GM08714 (cell line): ENCODE data around the gene RUSC1.
"Not testable (repeated sequence)": the region's sequence is repeated elsewhere in the genome, so short reads cannot be mapped to it uniquely, and the experiment has no call there.

Source experiments
- H3K4me3 ChIP-seq: fragments of 200-500 bp; sonication (Bioruptor generic); 2 replicates; pipeline ENCODE4 v1.5.1; 2014; ENCODE audit warnings: mild to moderate bottlenecking, low read length, inconsistent platforms
- ZNF274 ChIP-seq: IDR thresholded peaks from 2 replicates; pipeline ENCODE4 v1.6.1; 2012; ENCODE audit warnings: mild to moderate bottlenecking, low read depth, low read length

Gene RUSC1

GRCh38 chr1:155286544-155286943 lies 34.1 kb upstream of the RUSC1 start:
- TF ChIP-seq ZNF274, result no peak
- no peak overlapping the region for H3K4me3 ChIP-seq

- no peak overlapping the region for H3K4me3 ChIP-seq
- TF ChIP-seq ZNF274, result no peak
Measured at GRCh38 chr1:155287987-155288543, 32.6 kb upstream of the RUSC1 start.

- not testable (repeated sequence) for H3K4me3 ChIP-seq
Measured at GRCh38 chr1:155291006-155291405, 29.7 kb upstream of the RUSC1 start.

GRCh38 chr1:155293086-155293749 lies 27.5 kb upstream of the RUSC1 start:
- H3K4me3 ChIP-seq, result no peak overlapping the region
- TF ChIP-seq ZNF274, result no peak

GRCh38 chr1:155294520-155295182 lies 26.0 kb upstream of the RUSC1 start:
- H3K4me3 ChIP-seq, result no peak overlapping the region
- TF ChIP-seq ZNF274, result no peak

GRCh38 chr1:155295183-155295941 lies 25.3 kb upstream of the RUSC1 start:
- H3K4me3 ChIP-seq, result no peak overlapping the region
- no peak for TF ChIP-seq ZNF274

- no peak overlapping the region for H3K4me3 ChIP-seq
- TF ChIP-seq ZNF274, result no peak
Measured at GRCh38 chr1:155295942-155296267, 24.8 kb upstream of the RUSC1 start.

GRCh38 chr1:155296661-155297060 lies 24.0 kb upstream of the RUSC1 start:
- H3K4me3 ChIP-seq, result no peak overlapping the region
- TF ChIP-seq ZNF274, result no peak

GRCh38 chr1:155297384-155297783 lies 23.3 kb upstream of the RUSC1 start:
- no peak overlapping the region for H3K4me3 ChIP-seq
- TF ChIP-seq ZNF274, result no peak

- no peak overlapping the region for H3K4me3 ChIP-seq
- no peak for TF ChIP-seq ZNF274
Measured at GRCh38 chr1:155300024-155300423, 20.7 kb upstream of the RUSC1 start.

- TF ChIP-seq ZNF274, result no peak
- no peak overlapping the region for H3K4me3 ChIP-seq
Measured at GRCh38 chr1:155300553-155301329, 20.0 kb upstream of the RUSC1 start.

GRCh38 chr1:155301342-155301841 lies 19.3 kb upstream of the RUSC1 start, which contains the start of gene PKLR:
Gene PKLR, minus strand, starts transcription at chr1:155301438. Its CDS starts 43 bp downstream, at chr1:155301395.
- TF ChIP-seq ZNF274, result no peak
- H3K4me3 ChIP-seq, result no peak within 1 kb of the TSS

- peak overlapping the region; percentile 75 for H3K4me3 ChIP-seq
- no peak for TF ChIP-seq ZNF274
Measured at GRCh38 chr1:155304558-155305063, 16.1 kb upstream of the RUSC1 start.
